Liver (tissue), 9 donors: ENCODE measurements around the gene WNT4. TPM values are rescaled to one million over a fixed set of nuclear protein-coding genes. Genes with fewer than 3 reads are reported as not detected.

Experiments used
- DNase-seq: peaks from one replicate; pipeline ENCODE4 v3.0.0-alpha.2; 2017; ENCODE audit warnings: low spot score
- H3K27ac ChIP-seq, 2 donors: one replicate each; pipeline ENCODE4 v1.7.0; 2013; ENCODE audit warnings: inconsistent platforms in 2 of 2, low read length in 2 of 2, control low read depth in 1 of 2, low read depth in 1 of 2, mild to moderate bottlenecking in 1 of 2
- H3K27me3 ChIP-seq, 4 donors: one replicate each; pipeline versions ENCODE4 v1.6.1 to v1.7.0; 2013; ENCODE audit warnings: low read length in 3 of 4, inconsistent platforms in 1 of 4, mild to moderate bottlenecking in 1 of 4, moderate library complexity in 1 of 4; ENCODE audit not compliant: control insufficient read depth in 4 of 4, insufficient read depth in 4 of 4
- H3K36me3 ChIP-seq, 4 donors: one replicate each; pipeline versions ENCODE4 v1.6.1 to v1.7.0; 2013; ENCODE audit warnings: low read length in 3 of 4, mild to moderate bottlenecking in 3 of 4, low read depth in 1 of 4, moderate library complexity in 1 of 4; ENCODE audit not compliant: control insufficient read depth in 4 of 4, insufficient read depth in 3 of 4
- H3K4me1 ChIP-seq, 4 donors: one replicate each; pipeline versions ENCODE4 v1.6.1 to v1.7.0; 2013; ENCODE audit warnings: low read length in 3 of 4, mild to moderate bottlenecking in 3 of 4, moderate library complexity in 1 of 4; ENCODE audit not compliant: control insufficient read depth in 4 of 4, insufficient read depth in 4 of 4
- H3K4me3 ChIP-seq, 3 donors: one replicate each; pipeline versions ENCODE4 v1.6.1 to v1.7.0; 2013; ENCODE audit warnings: low read length in 3 of 3, control low read depth in 1 of 3, low read depth in 1 of 3, mild to moderate bottlenecking in 1 of 3
- H3K9ac ChIP-seq, 2 donors: one replicate each; pipeline ENCODE4 v1.7.0; 2013; ENCODE audit warnings: low read length in 2 of 2, mild to moderate bottlenecking in 2 of 2, moderate library complexity in 2 of 2, control low read depth in 1 of 2, low read depth in 1 of 2
- H3K9me3 ChIP-seq, 4 donors: one replicate each; pipeline versions ENCODE4 v1.6.1 to v1.7.0; 2013; ENCODE audit warnings: low read length in 3 of 4; ENCODE audit not compliant: control insufficient read depth in 4 of 4
- ATF3 ChIP-seq: IDR thresholded peaks from 2 replicates; pipeline ENCODE4 v1.6.1; 2016; ENCODE audit warnings: antibody characterized with exemption
- CTCF ChIP-seq: fragments of 150-350 bp; IDR thresholded peaks from 2 replicates; pipeline ENCODE4 v1.5.1; 2017; ENCODE audit warnings: improper control_type of control experiment, low read depth, low read length; ENCODE audit not compliant: missing input control
- EGR1 ChIP-seq, 2 donors: IDR thresholded peaks; 2 replicates each; pipeline ENCODE4 v1.6.1; 2016 to 2018; ENCODE audit warnings: antibody characterized with exemption in 2 of 2, low read depth in 2 of 2
- GABPA ChIP-seq, 2 donors: IDR thresholded peaks in 1 of 2; conservative IDR thresholded peaks in 1 of 2; 2 replicates each; pipeline ENCODE4 v1.6.1; 2016; ENCODE audit warnings: antibody characterized with exemption in 2 of 2, mild to moderate bottlenecking in 1 of 2, moderate library complexity in 1 of 2
- HNF4A ChIP-seq, 2 donors: conservative IDR thresholded peaks; 2 replicates each; pipeline ENCODE4 v1.6.1; 2016; ENCODE audit warnings: antibody characterized with exemption in 2 of 2, mild to moderate bottlenecking in 2 of 2
- HNF4G ChIP-seq: IDR thresholded peaks from 2 replicates; pipeline ENCODE4 v1.6.1; 2016; ENCODE audit warnings: antibody characterized with exemption
- JUND ChIP-seq, 2 donors: IDR thresholded peaks; 2 replicates each; pipeline ENCODE4 v1.6.1; 2016; ENCODE audit warnings: antibody characterized with exemption in 2 of 2
- NR2F2 ChIP-seq: IDR thresholded peaks from 2 replicates; pipeline ENCODE4 v1.6.1; 2016; ENCODE audit warnings: antibody characterized with exemption
- RAD21 ChIP-seq, 2 donors: IDR thresholded peaks; 2 replicates each; pipeline ENCODE4 v1.6.1; 2016; ENCODE audit warnings: antibody characterized with exemption in 2 of 2, mild to moderate bottlenecking in 2 of 2
- REST ChIP-seq: IDR thresholded peaks from 2 replicates; pipeline ENCODE4 v1.6.1; 2016; ENCODE audit warnings: antibody characterized with exemption, mild to moderate bottlenecking
- RXRA ChIP-seq, 2 donors: IDR thresholded peaks; 2 replicates each; pipeline ENCODE4 v1.6.1; 2017 to 2018; ENCODE audit warnings: antibody characterized with exemption in 2 of 2, mild to moderate bottlenecking in 1 of 2
- SP1 ChIP-seq: IDR thresholded peaks from 2 replicates; pipeline ENCODE4 v1.6.1; 2018; ENCODE audit warnings: antibody characterized with exemption, mild to moderate bottlenecking
- TAF1 ChIP-seq: conservative IDR thresholded peaks from 2 replicates; pipeline ENCODE4 v1.6.1; 2016; ENCODE audit warnings: antibody characterized with exemption, mild to moderate bottlenecking
- YY1 ChIP-seq: IDR thresholded peaks from 2 replicates; pipeline ENCODE4 v1.6.1; 2016; ENCODE audit warnings: antibody characterized with exemption, mild to moderate bottlenecking
- ZBTB33 ChIP-seq: IDR thresholded peaks from 2 replicates; pipeline ENCODE4 v1.6.1; 2016; ENCODE audit warnings: antibody characterized with exemption
- WGBS: extraction: QIAGEN DNeasy Blood & Tissue Kit; methylation state at CpG from one replicate; pipeline ENCODE4 v1.1.7; 2013; 5-methylcytosine and 5-hydroxymethylcytosine counted together
- polyA plus RNA-seq, 2 donors: library from polyadenylated mRNA; stranded (reverse) in 1 of 2; unstranded in 1 of 2; fragments of 200-250 nt in 1 of 2; fragments of >200 nt in 1 of 2; fragmentation: Nextera tagmentation in 1 of 2; extraction: Ambion mirVana in 1 of 2; gene quantifications; one replicate each; pipeline versions ENCODE4 v1.2.1 to v1.2.3, GENCODE V29; 2013 to 2015
- total RNA-seq, 2 donors: library from RNA; depleted of rRNA; stranded (reverse); fragments of >200 nt; gene quantifications; one replicate each; pipeline ENCODE4 v1.2.3, GENCODE V29; 2014
- donor health status: healthy.
- donor health status: healthy.
- donor health status: healthy.
- donor health status: healthy.
- donor health status: healthy.

Gene WNT4
- total and polyA plus RNA-seq, 4 donors: under 0.01 to 0.09 TPM; not detected in 2

GRCh38 chr1:22100168-22100567, 42.7 kb downstream of the WNT4 start:
- no peaks in the 10 kb centered on the region for H3K4me1 ChIP-seq
- WGBS: 95% methylated on average over 3 of the region's 3 CpGs
- no peak overlapping the region for H3K4me3 ChIP-seq
- no peaks in the 10 kb centered on the region for H3K27me3 ChIP-seq
- no peak for DNase-seq
- peaks cover 8 to 18% (median 15%) of the 10 kb centered on the region in 4 donors for H3K36me3 ChIP-seq
- no peak overlapping the region for H3K9ac ChIP-seq
- no peak overlapping the region for H3K27ac ChIP-seq
- no peaks in the 10 kb centered on the region for H3K9me3 ChIP-seq
- TF ChIP-seq YY1 (no peak), RXRA (IDR thresholded peaks at IDR 0.05) (no peak), NR2F2 (no peak), CTCF (no peak)

GRCh38 chr1:22098752-22099151, 44.1 kb downstream of the WNT4 start:
- no peak for DNase-seq
- H3K27ac ChIP-seq: no peak overlapping the region
- no peaks in the 10 kb centered on the region for H3K4me1 ChIP-seq
- no peak overlapping the region for H3K4me3 ChIP-seq
- 97% methylated on average over 10 of the region's 10 CpGs for WGBS
- H3K27me3 ChIP-seq: no peaks in the 10 kb centered on the region
- peaks cover 8 to 20% (median 16%) of the 10 kb centered on the region in 4 donors for H3K36me3 ChIP-seq
- TF ChIP-seq REST: no peak
- no peak for TF ChIP-seq GABPA (IDR thresholded peaks at IDR 0.05 in 1 of 2, conservative IDR thresholded peaks at IDR 0.05 in 1 of 2)
- no peak for TF ChIP-seq SP1
- TF ChIP-seq EGR1 (IDR thresholded peaks at IDR 0.05; ENCODE audit: low read depth in 2 of 2): no peak
- TF ChIP-seq HNF4G: no peak
- TF ChIP-seq YY1: no peak
- no peak for TF ChIP-seq RXRA (IDR thresholded peaks at IDR 0.05)
- no peak for TF ChIP-seq JUND (IDR thresholded peaks at IDR 0.05)
- TF ChIP-seq ATF3: no peak
- TF ChIP-seq HNF4A (conservative IDR thresholded peaks at IDR 0.05): no peak
- TF ChIP-seq ZBTB33: no peak
- TF ChIP-seq CTCF: no peak
- TF ChIP-seq RAD21 (IDR thresholded peaks at IDR 0.05): no peak
- no peak for TF ChIP-seq TAF1
- TF ChIP-seq NR2F2: no peak
- H3K9me3 ChIP-seq: no peaks in the 10 kb centered on the region
- no peak overlapping the region for H3K9ac ChIP-seq
